Omental fat pad (tissue), 4 donors: ENCODE data around the gene PRDM5. TPM values are rescaled to one million over a fixed set of nuclear protein-coding genes. Genes with fewer than 3 reads are reported as not detected.
"Not testable (repeated sequence)": the region's sequence is repeated elsewhere in the genome, so short reads cannot be mapped to it uniquely, and the experiment has no call there.

Experiments used
- ATAC-seq: fragments of 150-250 bp; one replicate; pipeline ENCODE4 v1.9.1; 2016; ENCODE audit warnings: mild to moderate bottlenecking, moderate library complexity; ENCODE audit not compliant: low FRiP score
- DNase-seq: peaks from one replicate; pipeline ENCODE4 v3.0.0-alpha.2; 2019; ENCODE audit warnings: low spot score
- CTCF ChIP-seq, 3 donors: fragments of 450-650 bp; IDR thresholded peaks; one replicate each; pipeline ENCODE4 v1.5.1; 2016 to 2017; ENCODE audit warnings: antibody characterized with exemption in 3 of 3, mild to moderate bottlenecking in 3 of 3, moderate library complexity in 2 of 3
- total RNA-seq, 4 donors: library from RNA; depleted of rRNA; stranded (reverse); fragments of >200 nt; gene quantifications; one replicate each; pipeline ENCODE4 v1.1.0, GENCODE V29; 2016

Gene PRDM5
- total RNA-seq, 4 donors from 2014 or later: 6.0 to 18.8 (median 12.0) TPM

GRCh38 chr4:120755864-120756263, 166.7 kb downstream of the PRDM5 start:
- no peak for DNase-seq
- no peak for ATAC-seq
- no peak for TF ChIP-seq CTCF (IDR thresholded peaks at IDR 0.05)

- TF ChIP-seq CTCF (IDR thresholded peaks at IDR 0.05): no peak
- no peak for ATAC-seq
- DNase-seq: no peak
Observed at GRCh38 chr4:120754590-120754989, 167.9 kb downstream of the PRDM5 start.

GRCh38 chr4:120753854-120754253, 168.7 kb downstream of the PRDM5 start:
- ATAC-seq (no peak), DNase-seq (no peak)
- no peak for TF ChIP-seq CTCF (IDR thresholded peaks at IDR 0.05)

- ATAC-seq (no peak), DNase-seq (no peak)
- TF ChIP-seq CTCF (IDR thresholded peaks at IDR 0.05): no peak
Observed at GRCh38 chr4:120750152-120750525, 172.4 kb downstream of the PRDM5 start.

GRCh38 chr4:120749445-120750151, 172.9 kb downstream of the PRDM5 start:
- no peak for ATAC-seq
- DNase-seq: no peak
- TF ChIP-seq CTCF (IDR thresholded peaks at IDR 0.05): no peak

- not testable (repeated sequence) for DNase-seq, ATAC-seq
Observed at GRCh38 chr4:120741636-120742035, 180.9 kb downstream of the PRDM5 start.

- TF ChIP-seq CTCF (IDR thresholded peaks at IDR 0.05): no peak
- no peak for ATAC-seq
- DNase-seq: no peak
Observed at GRCh38 chr4:120736312-120736711, 186.2 kb downstream of the PRDM5 start.
